ENCODE measurements around the gene RASA2.

DNA sequence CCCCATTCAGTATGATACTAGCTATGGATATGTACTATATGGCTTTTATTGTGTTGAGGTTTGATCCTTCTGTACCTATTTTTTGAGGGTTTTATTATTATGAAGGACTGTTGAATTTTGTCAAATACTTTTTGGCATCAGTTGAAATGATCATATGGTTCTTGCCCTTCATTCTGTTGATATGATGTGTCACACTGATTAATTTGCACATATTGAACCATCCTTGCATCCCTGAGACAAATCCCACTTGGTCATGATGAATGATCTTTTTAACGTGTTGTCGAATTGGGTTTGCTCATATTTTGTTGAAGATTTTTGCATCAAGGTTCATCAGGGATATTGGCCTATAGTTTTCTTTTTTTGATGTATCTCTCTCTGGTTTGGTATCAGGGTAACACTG is 61.0 kb downstream of the RASA2 start:
- TF ChIP-seq, protein P1, sequence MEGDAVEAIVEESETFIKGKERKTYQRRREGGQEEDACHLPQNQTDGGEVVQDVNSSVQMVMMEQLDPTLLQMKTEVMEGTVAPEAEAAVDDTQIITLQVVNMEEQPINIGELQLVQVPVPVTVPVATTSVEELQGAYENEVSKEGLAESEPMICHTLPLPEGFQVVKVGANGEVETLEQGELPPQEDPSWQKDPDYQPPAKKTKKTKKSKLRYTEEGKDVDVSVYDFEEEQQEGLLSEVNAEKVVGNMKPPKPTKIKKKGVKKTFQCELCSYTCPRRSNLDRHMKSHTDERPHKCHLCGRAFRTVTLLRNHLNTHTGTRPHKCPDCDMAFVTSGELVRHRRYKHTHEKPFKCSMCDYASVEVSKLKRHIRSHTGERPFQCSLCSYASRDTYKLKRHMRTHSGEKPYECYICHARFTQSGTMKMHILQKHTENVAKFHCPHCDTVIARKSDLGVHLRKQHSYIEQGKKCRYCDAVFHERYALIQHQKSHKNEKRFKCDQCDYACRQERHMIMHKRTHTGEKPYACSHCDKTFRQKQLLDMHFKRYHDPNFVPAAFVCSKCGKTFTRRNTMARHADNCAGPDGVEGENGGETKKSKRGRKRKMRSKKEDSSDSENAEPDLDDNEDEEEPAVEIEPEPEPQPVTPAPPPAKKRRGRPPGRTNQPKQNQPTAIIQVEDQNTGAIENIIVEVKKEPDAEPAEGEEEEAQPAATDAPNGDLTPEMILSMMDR (IDR thresholded peaks at IDR 0.05): no peak
- no peak for TF ChIP-seq POLR2A (IDR thresholded peaks at IDR 0.05; ENCODE audit: low read depth)
- no peak for TF ChIP-seq POLR2AphosphoS5 (IDR thresholded peaks at IDR 0.05)
